NCI-H82 treated with DMSO at 0.1 percent for 48 hours (cell line): ENCODE data around the gene ZNF417.
A peak's percentile ranks its signal among the peaks of the same experiment; 100 is the strongest.
"Not testable (repeated sequence)": the region's sequence is repeated elsewhere in the genome, so short reads cannot be mapped to it uniquely, and the experiment has no call there.

ENCODE experiments used
- DNase-seq: peaks from one replicate; lab custom pipeline; 2025; ENCODE audit not compliant: unreplicated experiment; lab: John Stamatoyannopoulos, UW

The ZNF417 gene

GRCh38 chr19:57916168-57916995 is at the start of gene ZNF417:
Gene ZNF417 (minus strand): TSS chr19:57916592. CDS start chr19:57916411, 181 bp downstream.
- DNase-seq = peak; percentile 94

DNA sequence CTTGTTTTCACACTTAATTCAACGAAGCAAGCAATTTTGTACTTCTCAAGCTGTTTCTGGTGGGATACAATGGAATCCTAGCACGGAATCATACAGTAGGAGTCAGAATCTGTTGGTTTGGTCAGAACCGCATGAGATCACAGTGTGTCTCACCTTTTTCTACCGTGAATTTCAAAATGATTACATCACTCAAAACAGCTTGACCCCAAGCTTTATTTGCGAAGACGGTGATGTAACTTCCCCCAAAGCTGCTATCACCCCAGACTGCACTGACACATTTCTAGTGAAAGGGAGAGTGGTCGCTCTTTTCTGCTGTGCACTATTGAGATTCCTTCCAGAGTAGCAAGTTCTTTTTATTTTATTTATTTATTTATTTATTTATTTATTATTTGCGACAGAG is 48.4 kb upstream of the ZNF417 start:
- no peak for DNase-seq

GRCh38 chr19:57961785-57962184 is 45.4 kb upstream of the ZNF417 start:
- DNase-seq = no peak

GRCh38 chr19:57954996-57955395 is 38.6 kb upstream of the ZNF417 start:
- DNase-seq = no peak

DNA sequence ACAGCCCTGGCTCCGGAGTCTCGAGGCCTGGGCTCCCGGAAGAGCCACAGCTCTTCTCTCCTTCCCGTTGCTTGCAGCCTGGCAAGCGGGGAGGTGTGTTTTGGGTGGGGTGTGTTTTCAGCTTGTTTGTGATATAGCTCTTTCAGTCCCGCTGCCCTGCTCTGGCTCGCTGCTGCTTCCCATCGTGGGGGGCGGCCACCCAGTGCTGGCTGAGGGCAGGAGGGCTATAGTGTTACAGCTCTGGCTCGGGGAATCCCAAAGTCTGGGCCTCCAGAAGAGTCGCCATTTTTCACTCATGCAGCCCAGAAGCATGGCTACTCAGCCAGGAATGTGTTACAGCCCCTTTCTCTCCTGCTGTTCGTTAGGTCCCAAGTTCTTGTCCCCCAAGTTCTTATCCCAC is 33.3 kb upstream of the ZNF417 start:
- DNase-seq = no peak

DNA sequence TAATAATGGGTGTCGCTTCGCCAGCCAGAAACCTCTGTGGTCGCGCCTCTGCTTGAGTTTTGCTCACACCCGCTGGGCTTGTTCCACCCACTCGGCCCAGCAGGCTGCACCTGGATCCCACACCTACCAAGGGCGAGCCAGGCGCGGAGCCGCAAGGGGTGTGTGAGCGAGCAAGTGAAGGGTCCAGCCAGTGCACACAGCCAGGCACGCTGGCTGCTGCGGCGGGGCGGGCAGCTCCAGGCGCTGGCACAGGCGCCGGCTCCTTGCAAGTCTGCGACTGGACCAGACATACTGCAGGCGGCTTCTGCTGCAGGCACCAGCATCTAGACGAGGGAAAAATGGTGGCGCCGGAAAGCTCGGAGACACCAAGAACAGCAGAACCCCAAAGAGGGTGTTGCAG is 32.9 kb upstream of the ZNF417 start:
- DNase-seq = no peak

- peak; percentile 89 for DNase-seq
These were observed 31.2 kb upstream of the ZNF417 start, which contains the start of gene ZNF256 for GRCh38 chr19:57947419-57948134. Gene ZNF256 (minus strand): TSS chr19:57947706. CDS start chr19:57947474, 232 bp downstream.

DNA sequence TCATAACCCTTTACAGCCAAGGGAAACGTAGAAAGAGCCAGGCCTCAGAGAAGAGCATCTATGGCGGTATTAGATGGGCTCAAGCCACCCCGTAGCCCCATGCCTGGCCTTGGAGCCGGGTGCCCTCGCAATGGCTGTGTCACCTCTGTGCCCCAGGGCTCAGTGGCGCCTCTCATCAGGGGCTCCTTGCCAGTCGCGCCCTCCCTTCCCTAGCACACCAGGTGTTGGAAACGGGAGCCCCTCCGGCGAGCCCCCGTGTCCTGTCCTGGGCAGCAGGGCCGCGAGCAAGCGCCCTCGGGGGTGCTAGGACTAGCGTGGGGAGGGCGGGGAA is 30.7 kb upstream of the ZNF417 start:
- DNase-seq = no peak

DNA sequence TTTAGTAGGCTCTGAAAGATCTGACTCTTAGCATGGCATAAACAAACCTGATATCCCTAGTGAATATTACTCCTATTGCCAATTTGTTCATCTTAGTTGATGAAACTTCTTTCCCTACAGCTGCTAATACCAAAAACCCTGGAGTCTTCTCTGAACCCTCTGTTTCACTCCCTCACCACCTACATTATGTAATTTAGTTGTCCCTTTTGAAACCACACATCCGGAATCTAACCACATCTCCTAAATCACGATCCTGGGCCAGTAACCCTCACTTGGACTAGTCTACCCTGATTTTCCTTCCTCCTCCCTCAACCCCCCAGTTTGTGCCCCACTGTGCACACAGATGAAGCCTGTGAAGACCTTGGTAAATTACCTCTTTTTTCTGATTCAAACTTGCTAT is 29.9 kb upstream of the ZNF417 start:
- no peak for DNase-seq

GRCh38 chr19:57941593-57941992 is 25.2 kb upstream of the ZNF417 start:
- no peak for DNase-seq

- no peak for DNase-seq
These were observed 19.3 kb upstream of the ZNF417 start for GRCh38 chr19:57935731-57936130.

DNA sequence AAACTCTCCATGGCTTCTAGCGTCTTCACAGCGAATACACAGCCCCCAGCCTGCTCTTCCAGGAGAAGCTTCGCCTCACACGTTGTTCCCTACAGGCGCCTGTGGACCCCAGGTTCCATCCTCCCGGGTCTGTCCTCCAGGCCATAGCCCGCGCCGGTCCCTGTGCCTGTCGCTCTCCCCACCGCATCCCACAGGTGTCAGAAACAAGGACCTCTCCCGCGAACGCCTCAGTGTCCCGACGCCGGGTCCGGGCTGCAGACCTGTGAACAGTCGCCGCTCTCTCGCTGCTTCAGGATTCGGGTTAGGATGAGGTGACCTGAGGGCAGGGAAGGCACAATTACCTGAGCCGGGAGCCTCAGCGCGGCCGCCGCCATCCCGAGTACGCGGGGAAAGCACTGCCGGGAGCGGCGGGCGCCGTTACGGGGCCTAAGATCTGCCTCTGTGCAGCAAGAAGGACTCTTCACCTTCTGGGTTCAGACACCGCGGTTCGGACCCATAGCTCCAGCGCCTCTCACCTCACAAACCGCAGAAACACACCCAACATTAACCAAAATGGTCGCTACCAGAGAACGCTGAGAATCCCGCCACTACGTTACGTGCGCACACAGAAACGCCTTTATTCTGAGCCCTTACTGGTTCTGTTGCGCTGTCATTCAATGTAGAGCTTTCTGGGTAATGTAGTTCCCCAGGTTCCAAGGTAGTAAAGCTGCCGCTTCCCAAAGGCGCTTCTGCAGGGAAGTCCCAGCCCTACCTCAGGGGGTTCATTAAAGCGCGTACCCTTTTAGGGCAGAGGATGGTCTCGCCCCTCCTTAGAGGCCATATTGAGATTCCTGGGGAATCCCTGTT is 18.7 kb upstream of the ZNF417 start, which contains the start of gene ZNF418:
TSS of gene ZNF418 (minus strand) at position 583 of the 846 bp plus-strand sequence. CDS start 1,580 bp downstream, outside the sequence.
- peak; percentile 85 for DNase-seq

DNA sequence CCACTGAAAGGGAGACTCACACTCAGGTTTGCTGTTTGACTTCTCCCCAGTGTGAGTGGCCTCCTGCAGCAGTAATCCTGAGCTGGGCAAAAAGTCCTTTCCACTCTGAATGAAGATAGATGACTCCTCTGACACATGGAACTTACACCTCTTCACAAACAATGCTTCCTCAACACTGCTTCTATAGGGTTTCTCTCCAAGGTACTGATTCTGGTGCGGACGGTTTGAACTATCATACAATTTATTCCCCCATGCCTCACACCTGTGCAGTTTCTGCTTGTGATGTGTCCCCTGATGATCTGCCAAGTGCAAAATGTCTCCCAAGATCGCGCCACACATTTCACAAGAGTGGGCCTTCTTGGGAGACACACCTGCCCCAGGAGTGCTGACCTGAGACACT is 11.2 kb upstream of the ZNF417 start:
- no peak for DNase-seq

- no peak for DNase-seq
These were observed 1.9 kb downstream of the ZNF417 start for GRCh38 chr19:57914531-57914930.

- DNase-seq = no peak
These were observed 9.0 kb downstream of the ZNF417 start for GRCh38 chr19:57907394-57907793.

DNA sequence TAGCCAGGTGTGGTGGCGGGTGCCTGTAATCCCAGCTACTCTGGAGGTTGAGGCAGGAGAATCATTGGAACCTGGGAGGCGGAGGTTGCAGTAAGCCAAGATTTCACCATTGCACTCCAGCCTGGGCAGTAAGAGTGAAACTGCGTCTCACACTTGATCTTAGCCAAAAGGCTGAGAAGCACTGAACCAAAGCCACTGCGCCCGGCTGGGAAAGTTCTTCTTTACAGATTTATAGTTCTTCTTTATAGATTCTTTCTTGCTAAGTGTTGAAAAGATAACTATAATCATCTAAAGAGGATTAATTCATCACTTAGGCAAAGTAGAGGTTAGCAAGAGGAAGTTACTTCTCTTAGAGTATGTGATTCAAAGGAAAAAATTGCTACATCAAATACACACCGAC is 11.1 kb downstream of the ZNF417 start:
- no peak for DNase-seq

DNA sequence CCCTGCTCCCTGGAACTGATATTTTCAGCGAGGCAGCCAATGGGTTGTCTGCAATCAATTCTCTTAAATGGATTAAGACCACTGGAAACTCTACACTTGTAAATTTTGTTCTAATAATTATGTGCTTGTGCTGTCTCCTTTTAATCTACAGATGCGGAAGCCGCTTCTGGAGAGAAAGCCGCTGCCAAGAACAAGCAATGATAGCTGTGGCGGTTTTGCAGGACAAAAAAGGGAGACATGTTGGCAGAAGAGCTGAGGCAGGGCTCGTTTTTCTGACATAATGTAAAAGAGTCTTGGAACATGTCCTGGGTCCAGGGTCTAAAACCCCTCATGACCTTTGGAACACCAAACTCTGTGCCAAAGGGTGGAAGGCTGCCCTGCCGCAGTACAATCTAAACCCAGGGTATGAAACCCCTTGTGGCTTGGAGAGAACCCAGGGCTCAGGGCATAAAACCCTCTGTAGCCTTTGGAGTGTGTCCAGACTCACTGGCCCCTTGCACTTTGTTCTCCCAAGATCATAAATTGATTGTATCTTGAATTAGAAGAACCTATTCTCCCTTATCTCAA is 12.7 kb downstream of the ZNF417 start:
- DNase-seq = no peak

- DNase-seq = no peak
These were observed 16.1 kb downstream of the ZNF417 start for GRCh38 chr19:57900311-57900710.

GRCh38 chr19:57890706-57891105 is 25.7 kb downstream of the ZNF417 start:
- not testable (repeated sequence) for DNase-seq

DNA sequence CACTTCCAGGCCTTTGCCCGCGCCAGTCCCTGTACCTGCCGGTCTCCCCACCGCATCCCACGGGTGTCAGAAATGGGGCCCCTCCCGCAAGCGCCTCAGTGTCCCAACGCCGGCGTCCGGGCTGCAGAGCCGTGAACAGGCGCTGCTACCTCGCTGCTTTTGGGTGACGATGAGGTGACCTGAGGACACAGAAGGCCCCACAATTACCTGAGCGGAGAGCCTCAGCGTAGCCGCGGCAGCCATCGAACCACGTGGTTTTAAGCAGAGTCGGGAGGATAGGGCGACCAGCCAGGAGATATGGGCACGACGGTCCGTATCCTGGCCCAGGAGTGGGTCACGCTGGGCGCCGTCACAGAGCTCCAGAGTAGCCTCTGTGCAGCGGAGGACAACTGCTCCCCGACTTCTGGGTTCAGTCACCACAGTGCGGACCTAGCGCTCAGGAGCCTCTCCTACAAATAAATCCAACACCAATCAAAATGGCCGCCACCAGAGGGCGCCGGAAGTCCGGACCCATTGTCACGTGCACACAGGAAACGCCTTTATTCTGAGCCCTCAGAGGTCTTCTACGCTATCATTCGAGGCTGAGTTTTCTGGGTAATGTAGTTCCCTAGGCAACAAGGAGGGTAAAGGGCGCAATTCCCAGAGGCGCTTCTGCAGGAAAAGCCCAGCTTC is 27.7 kb downstream of the ZNF417 start, which contains the start of gene ZNF814:
TSS of gene ZNF814 (minus strand) at position 478 of the 672 bp plus-strand sequence. CDS start at position 243, 235 bp downstream.
- DNase-seq = peak; percentile 85
